ENCODE measurements around the gene ANXA11. TPM values are rescaled to one million over a fixed set of nuclear protein-coding genes. Genes with fewer than 3 reads are reported as not detected.

ANXA11 gene
- polyA plus RNA-seq, 2 of the 4 experiments (the other 2 are of a cell fraction), result 92.6 to 119 TPM

GRCh38 chr10:80204677-80205476 is 460 bp downstream of the ANXA11 start:
- ATAC-seq (peak; percentile 5 to 19; a peak in 2 of 6 replicates), DNase-seq (ENCODE audit: low read depth in 1 of 2, low spot score in 1 of 2) (no peak), FAIRE-seq (no peak)
- Histone ChIP-seq H3K27ac (peak overlapping the region; percentile 97), H3K4me2 (peak overlapping the region; percentile 84), H3K9me3 (no peaks in the 10 kb centered on the region), H3K4me1 (peaks cover 67% of the 10 kb centered on the region), H3K4me3 (peak overlapping the region; percentile 95)
- WGBS (ENCODE audit: missing lambda C conversion rate), result 0% methylated on average over 4 of the region's 66 CpGs
- CTCF ChIA-PET, result interaction anchor here (0.6 to 5.3 kb wide), 7 partner anchors 13 to 111 kb away, joined by 3 to 41 read pairs (median 5); no protein-coding TSS in a partner anchor
- POLR2A ChIA-PET, result interaction anchor here (0.6 to 2.0 kb wide), 6 partner anchors 8 to 61 kb away, joined by 3 to 6 read pairs (median 4); no protein-coding TSS in a partner anchor
- TF ChIP-seq PHF8 (IDR thresholded peaks at IDR 0.05; ENCODE audit: borderline replicate concordance, low read depth) (peak; percentile 58; the same call in 1 of the 2 replicates), CEBPB (IDR thresholded peaks at IDR 0.05) (no peak)

DNA sequence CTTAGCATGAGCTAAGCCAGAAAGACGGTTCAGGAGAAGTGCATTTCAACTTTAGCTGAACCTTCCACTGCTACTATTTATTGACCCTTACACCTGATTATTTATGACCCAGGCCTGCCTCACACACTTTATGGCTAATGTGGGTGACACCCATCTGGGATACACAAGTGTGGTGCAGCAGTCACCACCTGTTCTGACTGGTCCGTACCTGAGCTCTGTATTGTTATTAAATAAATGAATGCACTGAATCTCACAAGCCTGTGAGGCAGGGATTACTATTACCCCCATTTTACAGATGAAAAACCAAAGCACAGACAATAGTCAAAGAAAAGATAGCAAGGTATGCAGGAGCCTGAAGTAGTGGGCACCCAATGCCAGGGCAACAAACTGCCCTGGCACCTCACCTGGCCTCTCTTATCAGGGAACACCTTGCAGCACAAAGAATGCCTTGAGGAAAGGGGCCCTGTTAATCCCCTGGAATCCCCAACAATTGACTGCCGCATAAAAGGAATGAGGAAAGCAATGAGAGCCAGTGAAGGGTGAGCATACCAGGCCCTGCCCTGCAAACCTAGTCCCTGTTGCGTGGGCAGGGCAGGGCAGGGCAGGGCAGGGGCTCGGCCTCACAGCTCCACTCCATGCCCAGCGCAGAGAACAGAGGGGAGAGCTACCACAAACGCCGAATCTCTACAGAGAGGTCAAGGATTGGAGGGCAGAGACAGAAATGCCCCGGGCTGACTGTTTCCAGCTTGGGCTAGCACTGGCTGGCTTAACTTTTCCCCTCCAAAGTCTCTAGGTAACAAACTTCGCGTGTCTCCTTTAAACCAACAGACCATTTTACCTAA is 1.3 kb downstream of the ANXA11 start:
- peaks cover 68% of the 10 kb centered on the region for H3K4me1 ChIP-seq
- H3K27ac ChIP-seq, result peak overlapping the region; percentile 97
- DNase-seq (ENCODE audit: low read depth in 1 of 2, low spot score in 1 of 2) (peak in 1 of 2 experiments; percentile 28), ATAC-seq (peak; percentile 27 to 36; a peak in 4 of 6 replicates), FAIRE-seq (no peak)
- peak overlapping the region; percentile 84 for H3K4me2 ChIP-seq
- no peak for TF ChIP-seq JUN (IDR thresholded peaks at IDR 0.05)
- TF ChIP-seq ZNF302 (CRISPR knock-in tag; IDR thresholded peaks at IDR 0.05), result no peak
- TF ChIP-seq HOXB13 (CRISPR knock-in tag; IDR thresholded peaks at IDR 0.05; ENCODE audit: low read depth), result no peak
- no peak for TF ChIP-seq PHF8 (IDR thresholded peaks at IDR 0.05; ENCODE audit: borderline replicate concordance, low read depth)
- CTCF ChIA-PET, result interaction anchor here (0.6 to 5.3 kb wide), 9 partner anchors 12 to 129 kb away, joined by 3 to 41 read pairs (median 4); no protein-coding TSS in a partner anchor
- H3K4me3 ChIP-seq, result peak overlapping the region; percentile 95
- H3K9me3 ChIP-seq, result no peaks in the 10 kb centered on the region
- POLR2A ChIA-PET, result interaction anchor here (1.1 to 2.0 kb wide), 3 partner anchors 20 to 60 kb away, joined by 3 to 6 read pairs (median 4); no protein-coding TSS in a partner anchor
- 5% methylated on average over 8 of the region's 11 CpGs for WGBS (ENCODE audit: missing lambda C conversion rate)

DNA sequence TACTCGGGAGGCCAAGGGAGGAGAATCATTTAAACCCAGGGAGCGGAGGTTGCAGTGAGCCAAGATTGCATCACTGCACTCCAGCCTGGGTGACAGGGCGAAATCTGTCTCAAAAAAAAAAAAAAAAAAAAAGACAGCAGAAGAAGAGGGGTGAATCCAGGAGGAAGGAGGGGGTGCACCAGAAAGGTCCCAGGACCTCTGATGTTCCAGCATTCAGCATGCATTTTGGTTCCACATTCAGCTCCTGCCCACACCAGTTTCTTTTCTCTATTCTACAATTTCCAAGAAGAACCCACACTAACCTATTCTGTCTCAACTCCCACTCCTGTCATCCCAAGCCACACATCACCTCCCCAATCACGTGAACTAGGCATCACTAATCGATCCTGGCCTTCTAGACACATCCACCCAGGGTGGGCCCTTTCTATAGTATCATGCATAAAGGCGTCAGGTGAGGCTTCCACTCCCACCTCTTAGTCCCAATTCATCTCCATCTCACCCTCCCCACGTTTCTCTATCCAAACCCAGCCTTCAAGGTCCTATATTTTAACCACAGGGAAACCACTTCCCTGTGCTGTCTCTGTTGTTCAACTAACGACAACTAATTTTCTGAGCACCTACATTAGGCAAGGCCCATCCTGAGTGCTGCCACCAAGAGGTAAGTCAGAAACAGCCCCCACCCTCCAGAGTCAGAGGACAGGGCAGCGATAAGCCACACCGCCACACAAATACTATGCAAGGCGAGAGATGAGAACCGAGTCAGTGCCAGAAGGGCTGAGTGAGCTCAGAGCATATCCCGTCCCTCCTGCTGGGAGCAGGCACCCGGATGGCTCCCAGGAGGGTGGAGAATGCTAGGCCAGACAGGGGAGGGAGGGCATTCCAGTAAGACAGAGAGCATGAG is 2.2 kb downstream of the ANXA11 start:
- peak overlapping the region; percentile 84 for H3K4me2 ChIP-seq
- H3K27ac ChIP-seq, result peak overlapping the region; percentile 97
- peak; percentile 27 to 40 for ATAC-seq
- 27% methylated on average over 12 of the region's 14 CpGs for WGBS (ENCODE audit: missing lambda C conversion rate)
- H3K4me3 ChIP-seq, result peak overlapping the region; percentile 95
- peak in 1 of 2 experiments; percentile 75 for DNase-seq (ENCODE audit: low read depth in 1 of 2, low spot score in 1 of 2)
- ChIA-PET POLR2A (interaction anchor here (0.7 to 2.0 kb wide), 3 partner anchors 57 to 268 kb away, joined by 3 to 5 read pairs (median 4); no protein-coding TSS in a partner anchor), CTCF (interaction anchor here (0.6 to 5.3 kb wide), 12 partner anchors 11 to 129 kb away, joined by 3 to 41 read pairs (median 4); no protein-coding TSS in a partner anchor)
- H3K9me3 ChIP-seq, result no peaks in the 10 kb centered on the region
- H3K4me1 ChIP-seq, result peaks cover 68% of the 10 kb centered on the region
- FAIRE-seq, result peak; percentile 72
- TF ChIP-seq CBX8 (IDR thresholded peaks at IDR 0.05) (no peak), CHD4 (IDR thresholded peaks at IDR 0.05; ENCODE audit: borderline replicate concordance) (no peak), TFCP2L1 (CRISPR knock-in tag; IDR thresholded peaks at IDR 0.05) (no peak), RFX5 (IDR thresholded peaks at IDR 0.05) (no peak), JUNB (IDR thresholded peaks at IDR 0.05) (no peak), GATA3 (IDR thresholded peaks at IDR 0.05; ENCODE audit: borderline replicate concordance) (no peak), HEYL (CRISPR knock-in tag; IDR thresholded peaks at IDR 0.05) (no peak), HMGXB4 (CRISPR knock-in tag; IDR thresholded peaks at IDR 0.05; ENCODE audit: borderline replicate concordance) (no peak), KDM5A (IDR thresholded peaks at IDR 0.05) (no peak), SREBF2 (IDR thresholded peaks at IDR 0.05) (no peak), RNF2 (IDR thresholded peaks at IDR 0.05; ENCODE audit: borderline replicate concordance, low read depth) (no peak), RARB (CRISPR knock-in tag; IDR thresholded peaks at IDR 0.05) (no peak), RAD21 (conservative IDR thresholded peaks at IDR 0.05 in 1 of 2, IDR thresholded peaks at IDR 0.05 in 1 of 2) (peak; percentile 11 to 31; a peak in 3 of 5 replicates), HOXA7 (CRISPR knock-in tag; IDR thresholded peaks at IDR 0.05) (no peak), ZSCAN20 (CRISPR knock-in tag; IDR thresholded peaks at IDR 0.05) (no peak), ZNF302 (CRISPR knock-in tag; IDR thresholded peaks at IDR 0.05) (no peak), HDAC2 (IDR thresholded peaks at IDR 0.05) (no peak), PHF8 (IDR thresholded peaks at IDR 0.05; ENCODE audit: borderline replicate concordance, low read depth) (no peak), ZC3H11A (IDR thresholded peaks at IDR 0.05) (no peak)
- TF ChIP-seq, protein P1, sequence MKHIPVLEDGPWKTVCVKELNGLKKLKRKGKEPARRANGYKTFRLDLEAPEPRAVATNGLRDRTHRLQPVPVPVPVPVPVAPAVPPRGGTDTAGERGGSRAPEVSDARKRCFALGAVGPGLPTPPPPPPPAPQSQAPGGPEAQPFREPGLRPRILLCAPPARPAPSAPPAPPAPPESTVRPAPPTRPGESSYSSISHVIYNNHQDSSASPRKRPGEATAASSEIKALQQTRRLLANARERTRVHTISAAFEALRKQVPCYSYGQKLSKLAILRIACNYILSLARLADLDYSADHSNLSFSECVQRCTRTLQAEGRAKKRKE (CRISPR knock-in tag; IDR thresholded peaks at IDR 0.05; ENCODE audit: low read depth), result no peak

Measured in A549 (cell line).